ENCODE data around the gene LELP1.

DNA sequence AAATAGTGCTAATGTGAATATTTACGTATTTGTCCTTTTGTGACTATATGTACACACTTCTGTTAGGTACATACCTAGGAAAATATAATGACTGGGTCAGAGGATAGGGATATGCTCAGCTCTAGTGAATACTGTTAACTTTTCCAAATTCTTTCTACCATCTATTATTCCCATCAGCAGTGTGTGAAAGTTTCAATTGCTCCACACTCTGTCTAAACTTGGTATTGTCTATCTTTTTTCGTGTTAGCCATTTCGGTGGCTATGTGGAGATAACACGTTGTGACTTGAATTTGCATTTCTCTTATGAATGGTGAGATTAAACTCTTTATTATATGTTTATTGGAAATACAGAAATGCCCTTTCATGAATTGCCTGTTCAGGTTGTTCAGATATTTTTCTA, 22.7 kb upstream of the LELP1 start:
- no peak for TF ChIP-seq POLR2A (IDR thresholded peaks at IDR 0.05; ENCODE audit: low read depth, low read length)
- no peak for TF ChIP-seq CTCF (IDR thresholded peaks at IDR 0.05; ENCODE audit: extremely low read depth in 1 of 2, insufficient read depth in 1 of 2, low read depth in 1 of 2, low read length in 2 of 2)

Measured in endothelial cell of umbilical vein (primary cell).